IMR-90 (cell line): ENCODE results near the gene SORCS1. TPM values are rescaled to one million over a fixed set of nuclear protein-coding genes. Genes with fewer than 3 reads are reported as not detected.

Source experiments
- ATAC-seq: fragments of 200-7000 bp; cut with Tn5 transposase; 2 replicates; pipeline ENCODE4 v1.9.1; 2020; ENCODE audit warnings: low read depth, mild to moderate bottlenecking, moderate library complexity
- BruUV-seq: library from RNA; stranded (reverse); fragments of 400-500 nt; replicated peaks from 2 replicates; lab custom pipeline; 2021; lab: Mats Ljungman, UMichigan
- CTCF ChIA-PET: fragments of 300-600 bp; formaldehyde crosslinking; extraction: SDS; loops from one replicate; lab custom pipeline; 2021; ENCODE audit warnings: antibody characterized with exemption; lab: Yijun Ruan, JAX
- POLR2A ChIA-PET: fragments of 300-600 bp; sonication (Branson Sonifier 250); formaldehyde crosslinking; loops from one replicate; lab custom pipeline; 2022; ENCODE audit warnings: antibody characterized with exemption; ENCODE audit not compliant: unreplicated experiment; lab: Charles Lee
- DNase-seq: peaks from one replicate; pipeline ENCODE4 v3.0.0; 2013
- H2AFZ ChIP-seq: replicated peaks from 2 replicates; pipeline ENCODE3; 2013; ENCODE audit warnings: low read length, mild to moderate bottlenecking; ENCODE audit not compliant: poor library complexity
- H2AK5ac ChIP-seq: 2 replicates; pipeline ENCODE4 v1.6.1; 2013; ENCODE audit warnings: low read depth, low read length, inconsistent platforms
- H2AK9ac ChIP-seq: replicated peaks from 2 replicates; pipeline ENCODE3; 2013; ENCODE audit warnings: mild to moderate bottlenecking, low read depth, low read length, moderate library complexity; ENCODE audit not compliant: poor library complexity
- H2BK120ac ChIP-seq: 2 replicates; pipeline ENCODE4 v1.6.1; 2013; ENCODE audit warnings: low read depth, low read length, inconsistent platforms
- H2BK15ac ChIP-seq: 3 replicates; pipeline ENCODE4 v1.6.1; 2013; ENCODE audit warnings: low read depth, low read length, inconsistent platforms
- H2BK20ac ChIP-seq: 2 replicates; pipeline ENCODE4 v1.6.1; 2013; ENCODE audit warnings: low read depth, mild to moderate bottlenecking, inconsistent platforms, low read length, moderate library complexity
- H2BK5ac ChIP-seq: 2 replicates; pipeline ENCODE4 v1.6.1; 2013; ENCODE audit warnings: mild to moderate bottlenecking, low read depth, low read length, inconsistent platforms; ENCODE audit not compliant: poor library complexity, severe bottlenecking
- H3K14ac ChIP-seq: replicated peaks from 2 replicates; pipeline ENCODE4 v1.6.1; 2013; ENCODE audit warnings: low read depth, low read length, inconsistent platforms
- H3K18ac ChIP-seq: 2 replicates; pipeline ENCODE4 v1.6.1; 2013; ENCODE audit warnings: low read depth, low read length, control low read depth
- H3K23ac ChIP-seq: 2 replicates; pipeline ENCODE4 v1.6.1; 2013; ENCODE audit warnings: low read depth, low read length, inconsistent platforms
- H3K27ac ChIP-seq: 2 replicates; pipeline ENCODE4 v1.5.1; 2013; ENCODE audit warnings: mild to moderate bottlenecking, control low read depth, low read length; ENCODE audit not compliant: insufficient read depth
- H3K27me3 ChIP-seq: 2 replicates; pipeline ENCODE4 v1.6.1; 2013; ENCODE audit warnings: low read length; ENCODE audit not compliant: control insufficient read depth, insufficient read depth
- H3K36me3 ChIP-seq: 2 replicates; pipeline ENCODE4 v1.6.1; 2013; ENCODE audit warnings: low read length, mixed read lengths; ENCODE audit not compliant: control insufficient read depth, insufficient read depth
- H3K4ac ChIP-seq: 2 replicates; pipeline ENCODE4 v1.6.1; 2013; ENCODE audit warnings: low read depth, low read length, inconsistent platforms
- H3K4me1 ChIP-seq: 2 replicates; pipeline ENCODE4 v1.6.1; 2013; ENCODE audit warnings: low read length, mixed read lengths; ENCODE audit not compliant: control insufficient read depth, insufficient read depth
- H3K4me2 ChIP-seq: 2 replicates; pipeline ENCODE4 v1.6.1; 2013; ENCODE audit warnings: low read depth, mild to moderate bottlenecking, control low read depth, low read length, moderate library complexity
- H3K4me3 ChIP-seq: 2 replicates; pipeline ENCODE4 v1.5.1; 2013; ENCODE audit warnings: low read depth, mild to moderate bottlenecking, control low read depth, low read length, moderate library complexity; ENCODE audit not compliant: insufficient read depth
- H3K56ac ChIP-seq: 2 replicates; pipeline ENCODE4 v1.6.1; 2013; ENCODE audit warnings: low read length, inconsistent platforms; ENCODE audit not compliant: insufficient read depth; ENCODE audit errors: extremely low read depth
- H3K79me1 ChIP-seq, 2 experiments: 2 replicates each; pipeline ENCODE4 v1.6.1; 2013; ENCODE audit warnings: low read length in 2 of 2, inconsistent platforms in 1 of 2, low read depth in 1 of 2
- H3K9ac ChIP-seq: 2 replicates; pipeline ENCODE4 v1.6.1; 2013; ENCODE audit warnings: low read depth, low read length, control low read depth
- H3K9me1 ChIP-seq: 2 replicates; pipeline ENCODE4 v1.6.1; 2013; ENCODE audit warnings: low read length, inconsistent platforms; ENCODE audit not compliant: insufficient read depth
- H3K9me3 ChIP-seq: 2 replicates; pipeline ENCODE4 v1.6.1; 2013; ENCODE audit warnings: low read length; ENCODE audit not compliant: control insufficient read depth, insufficient read depth
- H4K20me1 ChIP-seq: 2 replicates; pipeline ENCODE4 v1.6.1; 2013; ENCODE audit warnings: low read length, inconsistent platforms; ENCODE audit not compliant: insufficient read depth
- H4K5ac ChIP-seq: 2 replicates; pipeline ENCODE4 v1.6.1; 2013; ENCODE audit warnings: mild to moderate bottlenecking, low read depth, low read length, control low read depth
- H4K8ac ChIP-seq, 2 experiments: 2 replicates each; pipeline ENCODE4 v1.6.1; 2013; ENCODE audit warnings: low read depth in 2 of 2, low read length in 2 of 2, control low read depth in 1 of 2, inconsistent platforms in 1 of 2
- H4K91ac ChIP-seq: 2 replicates; pipeline ENCODE4 v1.6.1; 2013; ENCODE audit warnings: low read depth, low read length, inconsistent platforms; ENCODE audit not compliant: insufficient read depth
- BHLHE40 ChIP-seq: fragments of 150-350 bp; IDR thresholded peaks from 2 replicates; pipeline ENCODE4 v1.6.1; 2016; ENCODE audit warnings: mild to moderate bottlenecking, low read depth, low read length
- CEBPB ChIP-seq: IDR thresholded peaks from 2 replicates; pipeline ENCODE4 v1.6.1; 2012; ENCODE audit warnings: low read depth, low read length, improper control_type of control experiment
- CHD1 ChIP-seq: IDR thresholded peaks from 2 replicates; pipeline ENCODE4 v1.6.1; 2012; ENCODE audit warnings: low read depth, low read length, improper control_type of control experiment
- CTCF ChIP-seq: conservative IDR thresholded peaks from 2 replicates; pipeline ENCODE4 v1.5.1; 2012; ENCODE audit warnings: mild to moderate bottlenecking, low read depth, low read length, improper control_type of control experiment
- MAZ ChIP-seq: IDR thresholded peaks from 2 replicates; pipeline ENCODE4 v1.6.1; 2012; ENCODE audit warnings: low read depth, mild to moderate bottlenecking, low read length, improper control_type of control experiment, moderate library complexity, borderline replicate concordance
- MXI1 ChIP-seq: IDR thresholded peaks from 2 replicates; pipeline ENCODE4 v1.6.1; 2012; ENCODE audit warnings: low read depth, mild to moderate bottlenecking, low read length, moderate library complexity, borderline replicate concordance
- POLR2A ChIP-seq: IDR thresholded peaks from 2 replicates; pipeline ENCODE4 v1.6.1; 2012; ENCODE audit warnings: mild to moderate bottlenecking, low read depth, low read length
- RCOR1 ChIP-seq: IDR thresholded peaks from 2 replicates; pipeline ENCODE4 v1.6.1; 2012; ENCODE audit warnings: mild to moderate bottlenecking, low read length, improper control_type of control experiment; ENCODE audit not compliant: insufficient replicate concordance
- RFX5 ChIP-seq: IDR thresholded peaks from 2 replicates; pipeline ENCODE4 v1.8.0; 2012; ENCODE audit warnings: low read depth, mild to moderate bottlenecking, low read length, moderate library complexity
- WGBS, 2 experiments: methylation state at CpG; one replicate each; pipeline versions ENCODE4 v1.1.5 to v1.1.7; 2013; ENCODE audit warnings: missing lambda C conversion rate in 2 of 2; ENCODE audit not compliant: insufficient read length in 1 of 2; ENCODE audit errors: extremely low coverage in 2 of 2; 5-methylcytosine and 5-hydroxymethylcytosine counted together
- dilution Hi-C: fragments of 300-500 bp; cut with HindIII; formaldehyde crosslinking; loops from one replicate; pipeline ENCODE4 v1.14.3; 2018; ENCODE audit warnings: low sequenced_read_pairs; ENCODE audit not compliant: unreplicated experiment
- in situ Hi-C: fragments of 300-500 bp; cut with MboI; formaldehyde crosslinking; loops from 3 replicates; pipeline ENCODE4 v1.14.3; 2019; ENCODE audit warnings: low sequenced_read_pairs, inconsistent platforms, mixed read lengths
- intact Hi-C: fragments of 100-400 bp; cut with micrococcal nuclease; formaldehyde crosslinking; loops from 2 replicates; pipeline ENCODE4 v1.10.0; 2022
- polyA plus RNA-seq, 3 experiments: library from polyadenylated mRNA; depleted of rRNA; stranded (reverse); fragments of >200 nt; gene quantifications; 2 replicates each; pipeline ENCODE4 v1.2.3, GENCODE V29; 2012; ENCODE audit warnings: low replicate concordance in 1 of 3
- total RNA-seq: library from RNA; depleted of rRNA; stranded (reverse); fragments of >200 nt; gene quantifications from 2 replicates; pipeline ENCODE4 v1.2.3, GENCODE V29; 2012

SORCS1 gene
- total and polyA plus RNA-seq, 2 of the 4 experiments (the other 2 are of a cell fraction) = under 0.01 TPM; not detected in 1

GRCh38 chr10:107031931-107032699, 132.4 kb downstream of the SORCS1 start:
- no peaks in the 10 kb centered on the region for H3K4me1 ChIP-seq
- DNase-seq (no peak), ATAC-seq (no peak)
- H2BK120ac ChIP-seq = no peak overlapping the region
- in situ Hi-C loops (no loop called here), dilution Hi-C loops (no loop called here), intact Hi-C loops (no loop called here)
- no peaks in the 10 kb centered on the region for H3K27me3 ChIP-seq
- H3K9ac ChIP-seq = no peak overlapping the region
- H2BK15ac ChIP-seq = no peak overlapping the region
- CTCF ChIA-PET = no interaction called here
- no peak overlapping the region for H2AFZ ChIP-seq
- no peak overlapping the region for H3K27ac ChIP-seq
- no peaks in the 10 kb centered on the region for H3K9me1 ChIP-seq
- H3K23ac ChIP-seq = no peak overlapping the region
- H3K9me3 ChIP-seq = peaks cover 6% of the 10 kb centered on the region
- TF ChIP-seq CTCF (no peak), MAZ (no peak), RCOR1 (no peak), RFX5 (no peak), POLR2A (no peak), MXI1 (no peak), CEBPB (no peak), CHD1 (no peak), BHLHE40 (no peak)
- H3K18ac ChIP-seq = no peak overlapping the region
- POLR2A ChIA-PET = no interaction called here
- H4K5ac ChIP-seq = no peak overlapping the region
- no peak overlapping the region for H3K4ac ChIP-seq
- no peak overlapping the region for H4K91ac ChIP-seq
- no peak overlapping the region for H4K8ac ChIP-seq
- WGBS, 2 experiments = no CpG with 5 or more reads among the region's 5 CpGs
- H2AK9ac ChIP-seq = no peak overlapping the region
- no peak overlapping the region for H2BK5ac ChIP-seq
- no peak overlapping the region for H3K56ac ChIP-seq
- no peak overlapping the region for H3K4me2 ChIP-seq
- no peaks in the 10 kb centered on the region for H3K79me1 ChIP-seq
- no peak overlapping the region for H3K4me3 ChIP-seq
- no peak overlapping the region for H3K14ac ChIP-seq
- no peak overlapping the region for H2BK20ac ChIP-seq
- no peak overlapping the region for H2AK5ac ChIP-seq
- no TSS peak for BruUV-seq
- no peaks in the 10 kb centered on the region for H4K20me1 ChIP-seq
- no peaks in the 10 kb centered on the region for H3K36me3 ChIP-seq
